HCT116 (cell line): ENCODE data around the gene KRT77. TPM values are rescaled to one million over a fixed set of nuclear protein-coding genes. Genes with fewer than 3 reads are reported as not detected.

Experiments used
- ATAC-seq: fragments of 200-7000 bp; cut with Tn5 transposase; 2 replicates; pipeline ENCODE4 v1.9.1; 2020; ENCODE audit warnings: mild to moderate bottlenecking, moderate library complexity
- BruUV-seq: library from RNA; stranded (reverse); fragments of 400-500 nt; replicated peaks from 2 replicates; lab custom pipeline; 2021; lab: Mats Ljungman, UMichigan
- CTCF ChIA-PET: fragments of 300-600 bp; sonication (Branson Sonifier 250); formaldehyde crosslinking; loops from one replicate; lab custom pipeline; 2021; ENCODE audit warnings: antibody characterized with exemption; lab: Charles Lee
- POLR2A ChIA-PET: fragments of 300-600, 350-600 bp; sonication (Branson Sonifier 250); formaldehyde crosslinking; loops from one replicate; lab custom pipeline; 2021; ENCODE audit warnings: antibody characterized with exemption; lab: Charles Lee
- RAD21 ChIA-PET, 2 experiments: fragments of 300-600 bp; sonication (Branson Sonifier 250); formaldehyde crosslinking; loops; one replicate each; lab custom pipeline; 2023; ENCODE audit warnings: low total read pairs in 2 of 2; ENCODE audit not compliant: uncharacterized antibody in 2 of 2, unreplicated experiment in 2 of 2, low non-redundant PET in 1 of 2; lab: Charles Lee
- DNase-seq: peaks from one replicate; pipeline ENCODE4 v3.0.0-alpha.2; 2010; ENCODE audit warnings: low read depth, low spot score
- H2AFZ ChIP-seq: fragments of 200-600 bp; shearing (Covaris generic), sonication (generic); 2 replicates; pipeline ENCODE4 v1.6.1; 2017; ENCODE audit warnings: low read depth, mixed run types, mixed read lengths, antibody characterized with exemption, low read length; ENCODE audit not compliant: poor library complexity, severe bottlenecking
- H3K27ac ChIP-seq: 2 replicates; pipeline ENCODE4 v1.5.1; 2012; ENCODE audit warnings: low read depth, low read length
- H3K27me3 ChIP-seq: fragments of 200-600 bp; sonication (generic); 2 replicates; pipeline ENCODE4 v1.6.1; 2016; ENCODE audit warnings: mixed run types, low read length, mixed read lengths; ENCODE audit not compliant: insufficient read depth
- H3K36me3 ChIP-seq, 2 experiments: fragments of 200-500 bp in 1 of 2; fragments of 200-600 bp in 1 of 2; sonication (Bioruptor generic) in 1 of 2; sonication (generic) in 1 of 2; 2 replicates each; pipeline versions ENCODE4 v1.5.1 to v1.6.1; 2014 to 2016; ENCODE audit warnings: low read length in 2 of 2, inconsistent platforms in 1 of 2, mixed read lengths in 1 of 2, mixed run types in 1 of 2; ENCODE audit not compliant: insufficient read depth in 2 of 2, control insufficient read depth in 1 of 2
- H3K4me1 ChIP-seq, 2 experiments: fragments of 200-600 bp in 1 of 2; sonication (generic) in 1 of 2; 2 replicates each; pipeline versions ENCODE4 v1.5.1 to v1.6.1; 2012 to 2017; ENCODE audit warnings: low read length in 2 of 2, inconsistent platforms in 1 of 2, mild to moderate bottlenecking in 1 of 2, mixed read lengths in 1 of 2, mixed run types in 1 of 2, moderate library complexity in 1 of 2; ENCODE audit not compliant: insufficient read depth in 2 of 2, control insufficient read depth in 1 of 2
- H3K4me2 ChIP-seq: fragments of 200-600 bp; sonication (generic); 2 replicates; pipeline ENCODE4 v1.6.1; 2017; ENCODE audit warnings: mixed run types, low read length, mixed read lengths
- H3K4me3 ChIP-seq, 2 experiments: fragments of 200-600 bp in 1 of 2; sonication (generic) in 1 of 2; replicated peaks in 1 of 2; 2 replicates each; pipeline ENCODE4 v1.5.1; 2011 to 2016; ENCODE audit warnings: low read length in 2 of 2, control low read depth in 1 of 2, low read depth in 1 of 2, mild to moderate bottlenecking in 1 of 2, mixed read lengths in 1 of 2, mixed run types in 1 of 2
- H3K79me2 ChIP-seq: fragments of 200-600 bp; sonication (generic); 2 replicates; pipeline ENCODE4 v1.6.1; 2017; ENCODE audit warnings: mild to moderate bottlenecking, mixed run types, low read length, moderate library complexity, mixed read lengths; ENCODE audit not compliant: insufficient read depth
- H3K9ac ChIP-seq: fragments of 200-600 bp; sonication (generic); 2 replicates; pipeline ENCODE4 v1.6.1; 2016; ENCODE audit warnings: low read length, mixed read lengths
- H3K9me2 ChIP-seq: fragments of 200-600 bp; sonication (generic), shearing (Covaris generic); 2 replicates; pipeline ENCODE4 v1.6.1; 2017; ENCODE audit warnings: mixed run types, mild to moderate bottlenecking, moderate library complexity; ENCODE audit not compliant: insufficient read depth
- H3K9me3 ChIP-seq, 2 experiments: fragments of 200-500 bp in 1 of 2; fragments of 200-600 bp in 1 of 2; sonication (Bioruptor generic) in 1 of 2; sonication (generic) in 1 of 2; 2 replicates each; pipeline ENCODE4 v1.6.1; 2014 to 2017; ENCODE audit warnings: low read length in 2 of 2, mixed read lengths in 2 of 2, inconsistent platforms in 1 of 2, low read depth in 1 of 2, mild to moderate bottlenecking in 1 of 2, mixed run types in 1 of 2, moderate library complexity in 1 of 2; ENCODE audit not compliant: control insufficient read depth in 1 of 2, insufficient read depth in 1 of 2
- H4K20me1 ChIP-seq: fragments of 200-600 bp; sonication (generic), shearing (Covaris generic); 2 replicates; pipeline ENCODE4 v1.6.1; 2017; ENCODE audit warnings: mixed run types, mild to moderate bottlenecking, moderate library complexity; ENCODE audit not compliant: insufficient read depth
- CEBPB ChIP-seq: IDR thresholded peaks from 2 replicates; pipeline ENCODE4 v1.6.1; 2012; ENCODE audit warnings: low read depth
- EGR1 ChIP-seq: IDR thresholded peaks from 2 replicates; pipeline ENCODE4 v1.6.1; 2012; ENCODE audit warnings: low read depth
- ELF1 ChIP-seq: IDR thresholded peaks from 2 replicates; pipeline ENCODE4 v1.6.1; 2012; ENCODE audit warnings: low read depth, borderline replicate concordance
- EZH2 ChIP-seq: fragments of 200-600 bp; sonication (generic); IDR thresholded peaks from 2 replicates; pipeline ENCODE4 v1.6.1; 2017; ENCODE audit warnings: antibody characterized with exemption, mixed run types
- EZH2phosphoT487 ChIP-seq: fragments of 200-600 bp; IDR thresholded peaks from 2 replicates; pipeline ENCODE4 v1.6.1; 2018; ENCODE audit warnings: antibody characterized with exemption, borderline replicate concordance
- FOSL1 ChIP-seq: IDR thresholded peaks from 2 replicates; pipeline ENCODE4 v1.6.1; 2012; ENCODE audit warnings: low read depth
- POLR2AphosphoS5 ChIP-seq: IDR thresholded peaks from 2 replicates; pipeline ENCODE4 v1.6.1; 2011; ENCODE audit warnings: mild to moderate bottlenecking, low read depth, low read length, moderate library complexity
- RAD21 ChIP-seq: IDR thresholded peaks from 2 replicates; pipeline ENCODE4 v1.6.1; 2012; ENCODE audit warnings: low read depth, mild to moderate bottlenecking
- SP1 ChIP-seq: IDR thresholded peaks from 2 replicates; pipeline ENCODE4 v1.6.1; 2012; ENCODE audit warnings: low read depth
- SRF ChIP-seq: IDR thresholded peaks from 2 replicates; pipeline ENCODE4 v1.6.1; 2012; ENCODE audit warnings: low read depth
- TCF7L2 ChIP-seq: IDR thresholded peaks from 2 replicates; pipeline ENCODE4 v1.7.0; 2011; ENCODE audit warnings: borderline replicate concordance, inconsistent platforms; ENCODE audit not compliant: insufficient read depth, insufficient read length; ENCODE audit errors: extremely low read depth
- YY1 ChIP-seq: IDR thresholded peaks from 2 replicates; pipeline ENCODE4 v1.6.1; 2011; ENCODE audit warnings: low read length, low read depth, moderate library complexity, mild to moderate bottlenecking; ENCODE audit not compliant: insufficient replicate concordance; ENCODE audit errors: extremely low read depth
- ZFX ChIP-seq: fragments of 450-650 bp; IDR thresholded peaks from 2 replicates; pipeline ENCODE4 v1.6.1; 2017
- ZNF274 ChIP-seq: fragments of 200-500 bp; sonication (Bioruptor generic); IDR thresholded peaks from 2 replicates; pipeline ENCODE4 v1.6.1; 2014; ENCODE audit warnings: mild to moderate bottlenecking, low read depth, low read length, inconsistent platforms
- intact Hi-C: fragments of 100-400 bp; cut with micrococcal nuclease; formaldehyde crosslinking; loops from 2 replicates; pipeline ENCODE4 v1.10.0; 2022
- total RNA-seq: library from RNA; stranded (reverse); gene quantifications from one replicate; pipeline ENCODE4 v1.2.1, GENCODE V29; 2021; ENCODE audit not compliant: unreplicated experiment
- TF ChIP-seq, protein P1 (sequence below), 3 experiments: fragments of 200-600 bp in 1 of 3; sonication (generic) in 1 of 3; IDR thresholded peaks in 2 of 3; conservative IDR thresholded peaks in 1 of 3; 2 replicates each; pipeline ENCODE4 v1.5.1; 2012 to 2017; ENCODE audit warnings: low read depth in 2 of 3, low read length in 2 of 3, antibody characterized with exemption in 1 of 3, borderline replicate concordance in 1 of 3, control low read depth in 1 of 3, mild to moderate bottlenecking in 1 of 3, mixed read lengths in 1 of 3, mixed run types in 1 of 3, moderate library complexity in 1 of 3; ENCODE audit not compliant: insufficient read depth in 1 of 3
- TF ChIP-seq, protein P2 (sequence below): IDR thresholded peaks from 2 replicates; pipeline ENCODE4 v1.6.1; 2012
- TF ChIP-seq, protein P3 (sequence below): IDR thresholded peaks from 2 replicates; pipeline ENCODE4 v1.6.1; 2011; ENCODE audit warnings: mild to moderate bottlenecking, low read length, moderate library complexity; ENCODE audit not compliant: insufficient replicate concordance; ENCODE audit errors: extremely low read depth
- TF ChIP-seq, protein P4 (sequence below): IDR thresholded peaks from 2 replicates; pipeline ENCODE4 v1.6.1; 2012

Gene KRT77
- total RNA-seq, 1 experiment from 2014 or later: not detected

- TF ChIP-seq TCF7L2 (no peak), SRF (no peak), RAD21 (no peak), SP1 (no peak), EZH2 (no peak), POLR2AphosphoS5 (no peak), ELF1 (no peak), FOSL1 (no peak), YY1 (no peak), ZFX (no peak), EGR1 (no peak), CEBPB (no peak), ZNF274 (no peak), EZH2phosphoT487 (no peak)
- TF ChIP-seq, protein P1, sequence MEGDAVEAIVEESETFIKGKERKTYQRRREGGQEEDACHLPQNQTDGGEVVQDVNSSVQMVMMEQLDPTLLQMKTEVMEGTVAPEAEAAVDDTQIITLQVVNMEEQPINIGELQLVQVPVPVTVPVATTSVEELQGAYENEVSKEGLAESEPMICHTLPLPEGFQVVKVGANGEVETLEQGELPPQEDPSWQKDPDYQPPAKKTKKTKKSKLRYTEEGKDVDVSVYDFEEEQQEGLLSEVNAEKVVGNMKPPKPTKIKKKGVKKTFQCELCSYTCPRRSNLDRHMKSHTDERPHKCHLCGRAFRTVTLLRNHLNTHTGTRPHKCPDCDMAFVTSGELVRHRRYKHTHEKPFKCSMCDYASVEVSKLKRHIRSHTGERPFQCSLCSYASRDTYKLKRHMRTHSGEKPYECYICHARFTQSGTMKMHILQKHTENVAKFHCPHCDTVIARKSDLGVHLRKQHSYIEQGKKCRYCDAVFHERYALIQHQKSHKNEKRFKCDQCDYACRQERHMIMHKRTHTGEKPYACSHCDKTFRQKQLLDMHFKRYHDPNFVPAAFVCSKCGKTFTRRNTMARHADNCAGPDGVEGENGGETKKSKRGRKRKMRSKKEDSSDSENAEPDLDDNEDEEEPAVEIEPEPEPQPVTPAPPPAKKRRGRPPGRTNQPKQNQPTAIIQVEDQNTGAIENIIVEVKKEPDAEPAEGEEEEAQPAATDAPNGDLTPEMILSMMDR (IDR thresholded peaks at IDR 0.05 in 2 of 3, conservative IDR thresholded peaks at IDR 0.05 in 1 of 3; ENCODE audit: borderline replicate concordance in 1 of 3, insufficient read depth in 1 of 3, low read depth in 2 of 3, low read length in 2 of 3): no peak
- TF ChIP-seq, protein P2, sequence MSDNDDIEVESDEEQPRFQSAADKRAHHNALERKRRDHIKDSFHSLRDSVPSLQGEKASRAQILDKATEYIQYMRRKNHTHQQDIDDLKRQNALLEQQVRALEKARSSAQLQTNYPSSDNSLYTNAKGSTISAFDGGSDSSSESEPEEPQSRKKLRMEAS: no peak
- TF ChIP-seq, protein P3, sequence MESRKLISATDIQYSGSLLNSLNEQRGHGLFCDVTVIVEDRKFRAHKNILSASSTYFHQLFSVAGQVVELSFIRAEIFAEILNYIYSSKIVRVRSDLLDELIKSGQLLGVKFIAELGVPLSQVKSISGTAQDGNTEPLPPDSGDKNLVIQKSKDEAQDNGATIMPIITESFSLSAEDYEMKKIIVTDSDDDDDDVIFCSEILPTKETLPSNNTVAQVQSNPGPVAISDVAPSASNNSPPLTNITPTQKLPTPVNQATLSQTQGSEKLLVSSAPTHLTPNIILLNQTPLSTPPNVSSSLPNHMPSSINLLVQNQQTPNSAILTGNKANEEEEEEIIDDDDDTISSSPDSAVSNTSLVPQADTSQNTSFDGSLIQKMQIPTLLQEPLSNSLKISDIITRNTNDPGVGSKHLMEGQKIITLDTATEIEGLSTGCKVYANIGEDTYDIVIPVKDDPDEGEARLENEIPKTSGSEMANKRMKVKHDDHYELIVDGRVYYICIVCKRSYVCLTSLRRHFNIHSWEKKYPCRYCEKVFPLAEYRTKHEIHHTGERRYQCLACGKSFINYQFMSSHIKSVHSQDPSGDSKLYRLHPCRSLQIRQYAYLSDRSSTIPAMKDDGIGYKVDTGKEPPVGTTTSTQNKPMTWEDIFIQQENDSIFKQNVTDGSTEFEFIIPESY: no peak
- TF ChIP-seq, protein P4, sequence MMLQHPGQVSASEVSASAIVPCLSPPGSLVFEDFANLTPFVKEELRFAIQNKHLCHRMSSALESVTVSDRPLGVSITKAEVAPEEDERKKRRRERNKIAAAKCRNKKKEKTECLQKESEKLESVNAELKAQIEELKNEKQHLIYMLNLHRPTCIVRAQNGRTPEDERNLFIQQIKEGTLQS: no peak
- ChIA-PET POLR2A (no interaction called here), CTCF (interaction anchor here (1.2 kb wide), 1 partner anchor 304 kb away, joined by 4 read pairs; no protein-coding TSS in a partner anchor), RAD21 (no interaction called here)
- H3K36me3 ChIP-seq: no peaks in the 10 kb centered on the region
- BruUV-seq: no TSS peak
- no peaks in the 10 kb centered on the region for H3K9me3 ChIP-seq
- H4K20me1 ChIP-seq: no peaks in the 10 kb centered on the region
- no peaks in the 10 kb centered on the region for H3K4me1 ChIP-seq
- H3K27ac ChIP-seq: no peak overlapping the region
- no peak overlapping the region for H3K9ac ChIP-seq
- H3K79me2 ChIP-seq: no peaks in the 10 kb centered on the region
- no peak overlapping the region for H2AFZ ChIP-seq
- H3K27me3 ChIP-seq: peaks cover 12% of the 10 kb centered on the region; the same call in 1 of the 2 replicates
- no peaks in the 10 kb centered on the region for H3K9me2 ChIP-seq
- intact Hi-C loops: no loop called here
- H3K4me2 ChIP-seq: no peak overlapping the region
- no peak overlapping the region for H3K4me3 ChIP-seq
- DNase-seq (no peak), ATAC-seq (no peak)
Measured at GRCh38 chr12:52699960-52700359, 3.4 kb downstream of the KRT77 start.
